NB4 (cell line): ENCODE data around the gene SYNDIG1.

Source experiments
- DNase-seq: peaks from one replicate; pipeline ENCODE4 v3.0.0; 2010; ENCODE audit warnings: low read depth
- H3K4me3 ChIP-seq: one replicate; pipeline ENCODE4 v1.5.1; 2011; ENCODE audit warnings: mild to moderate bottlenecking, low read depth, low read length, moderate library complexity
- CTCF ChIP-seq: IDR thresholded peaks from one replicate; pipeline ENCODE4 v1.5.1; 2012; ENCODE audit warnings: low read depth, low read length
- MYC ChIP-seq: IDR thresholded peaks from 2 replicates; pipeline ENCODE4 v1.6.1; 2011; ENCODE audit warnings: low read depth, low read length
- POLR2A ChIP-seq: IDR thresholded peaks from 2 replicates; pipeline ENCODE4 v1.6.1; 2011; ENCODE audit warnings: mild to moderate bottlenecking; ENCODE audit not compliant: insufficient read length; ENCODE audit errors: extremely low read depth
- TF ChIP-seq, protein P1 (sequence below): IDR thresholded peaks from 2 replicates; pipeline ENCODE4 v1.6.1; 2011; ENCODE audit warnings: low read depth, low read length

Gene SYNDIG1

DNA sequence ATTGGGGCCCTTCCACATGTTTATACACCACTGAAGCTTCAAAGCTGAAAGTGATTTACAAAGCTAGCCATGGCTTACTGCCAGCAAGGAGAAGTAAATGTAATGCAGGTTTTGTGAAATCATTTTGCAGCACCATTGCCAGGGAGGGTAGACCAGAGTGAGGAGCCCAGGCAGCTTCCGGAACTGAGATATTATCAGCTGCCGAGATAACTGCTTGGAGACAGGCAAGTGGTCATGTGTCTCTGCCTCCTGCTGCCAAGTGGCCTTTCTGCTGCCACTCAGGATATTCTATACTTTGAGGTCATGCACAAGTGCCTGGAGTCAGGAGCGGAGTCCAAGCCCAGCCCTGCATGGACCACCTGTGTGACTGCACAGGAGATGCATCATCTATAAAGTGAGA is 160.2 kb downstream of the SYNDIG1 start:
- TF ChIP-seq, protein P1, sequence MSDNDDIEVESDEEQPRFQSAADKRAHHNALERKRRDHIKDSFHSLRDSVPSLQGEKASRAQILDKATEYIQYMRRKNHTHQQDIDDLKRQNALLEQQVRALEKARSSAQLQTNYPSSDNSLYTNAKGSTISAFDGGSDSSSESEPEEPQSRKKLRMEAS: no peak
- peak; percentile 36 for DNase-seq
- H3K4me3 ChIP-seq: no peak overlapping the region

DNA sequence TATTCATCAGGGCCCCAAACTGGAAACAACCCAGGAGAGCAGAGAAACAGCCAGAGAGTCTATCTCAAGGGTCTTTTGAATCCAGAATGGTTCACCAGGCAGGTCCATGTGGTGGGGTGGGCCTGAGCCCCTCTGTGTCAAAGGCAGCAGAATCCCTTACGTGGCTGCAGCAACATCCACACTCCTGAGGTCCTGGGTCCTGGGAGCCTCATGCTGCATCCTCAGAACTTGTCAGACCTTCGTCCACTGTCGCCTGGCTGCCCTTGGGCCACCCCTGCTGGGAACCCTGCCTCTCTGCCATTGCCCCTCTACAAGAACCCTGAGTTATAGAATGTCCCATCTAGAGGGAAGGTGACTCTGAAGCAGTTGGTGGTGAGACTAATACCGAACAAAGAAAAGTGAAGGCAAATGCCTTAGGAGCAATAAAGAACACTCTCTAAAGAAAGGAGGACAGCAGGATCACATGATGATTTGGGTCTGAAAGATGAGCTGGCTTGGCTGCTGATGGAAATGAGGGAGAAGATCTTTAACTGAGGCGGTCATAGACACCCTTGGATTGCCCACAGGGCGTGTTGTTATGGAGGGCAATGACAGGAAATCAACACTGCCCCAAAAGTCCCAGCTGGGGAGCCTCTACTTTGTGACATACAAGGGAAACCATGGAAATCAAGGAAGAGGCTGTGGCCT is 161.2 kb downstream of the SYNDIG1 start:
- H3K4me3 ChIP-seq: no peak overlapping the region
- DNase-seq: no peak
- TF ChIP-seq CTCF (no peak), POLR2A (no peak), MYC (no peak)
- TF ChIP-seq, protein P1: no peak

DNA sequence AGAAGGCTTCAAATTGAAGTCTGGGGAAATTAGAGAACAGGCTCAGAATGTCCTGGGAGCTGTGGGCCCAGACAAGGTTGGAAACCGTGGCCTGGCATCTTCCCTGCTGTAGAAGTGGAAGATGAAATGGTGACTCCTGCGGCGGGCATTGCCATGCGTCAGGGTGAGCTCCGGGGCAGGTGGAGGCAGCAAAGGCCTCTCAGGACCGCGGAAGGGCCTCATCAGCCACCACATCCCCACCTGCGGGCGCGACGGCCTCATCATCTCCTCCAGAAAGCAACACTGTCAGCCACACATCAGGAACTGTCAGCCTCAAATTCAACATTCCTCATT is 161.7 kb downstream of the SYNDIG1 start:
- no peak for TF ChIP-seq CTCF
- TF ChIP-seq MYC: no peak
- no peak for TF ChIP-seq POLR2A
- TF ChIP-seq, protein P1: no peak
- no peak for DNase-seq
- no peak overlapping the region for H3K4me3 ChIP-seq

DNA sequence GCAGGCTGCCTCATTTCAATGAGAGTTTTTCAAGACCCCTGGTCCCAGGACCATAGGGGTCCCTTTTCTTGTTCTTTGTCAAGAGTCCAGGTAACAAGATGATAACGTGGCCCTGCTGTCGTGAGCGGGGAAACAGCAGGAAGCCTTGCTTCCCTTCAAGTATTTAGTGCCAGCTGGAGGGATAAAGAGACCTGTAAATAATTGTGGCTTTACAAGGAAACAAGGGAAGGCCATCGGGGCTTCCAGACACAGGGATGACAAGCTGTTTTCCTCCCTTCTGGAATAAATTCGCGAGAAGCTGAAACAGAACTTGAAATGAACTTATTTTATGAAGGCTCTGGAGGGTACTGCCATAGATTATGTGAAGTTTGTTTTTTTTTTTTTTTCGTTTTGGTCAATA is 163.2 kb downstream of the SYNDIG1 start:
- no peak overlapping the region for H3K4me3 ChIP-seq
- TF ChIP-seq MYC (no peak), POLR2A (no peak), CTCF (no peak)
- TF ChIP-seq, protein P1: no peak
- no peak for DNase-seq

- no peak for TF ChIP-seq MYC
- TF ChIP-seq, protein P1: no peak
- no peak for TF ChIP-seq CTCF
- TF ChIP-seq POLR2A: no peak
- no peak for DNase-seq
- H3K4me3 ChIP-seq: no peak overlapping the region
These were observed 163.6 kb downstream of the SYNDIG1 start for GRCh38 chr20:24633026-24633425.

- TF ChIP-seq CTCF (no peak), MYC (no peak), POLR2A (no peak)
- TF ChIP-seq, protein P1: no peak
- no peak overlapping the region for H3K4me3 ChIP-seq
These were observed 164.1 kb downstream of the SYNDIG1 start for GRCh38 chr20:24633521-24633920.

More at GRCh38 chr20:24633521-24633920, 164.1 kb downstream of the SYNDIG1 start:
- no peak for DNase-seq
